ENCODE measurements around the gene HP1BP3.

GRCh38 chr1:20719871-20720620 is 67.1 kb downstream of the HP1BP3 start:
- TF ChIP-seq CTCF (IDR thresholded peaks at IDR 0.05 in 4 of 5, conservative IDR thresholded peaks at IDR 0.05 in 1 of 5) (no peak), POLR2A (IDR thresholded peaks at IDR 0.05) (no peak)

All from gastrocnemius medialis (tissue), 4 donors.